Fibroblast of peridontal ligament (primary cell): ENCODE results near the gene FOXC1.

Source experiments
- DNase-seq: peaks from one replicate; pipeline ENCODE4 v3.0.0-alpha.2; 2010; ENCODE audit errors: extremely low read depth

The FOXC1 gene

DNA sequence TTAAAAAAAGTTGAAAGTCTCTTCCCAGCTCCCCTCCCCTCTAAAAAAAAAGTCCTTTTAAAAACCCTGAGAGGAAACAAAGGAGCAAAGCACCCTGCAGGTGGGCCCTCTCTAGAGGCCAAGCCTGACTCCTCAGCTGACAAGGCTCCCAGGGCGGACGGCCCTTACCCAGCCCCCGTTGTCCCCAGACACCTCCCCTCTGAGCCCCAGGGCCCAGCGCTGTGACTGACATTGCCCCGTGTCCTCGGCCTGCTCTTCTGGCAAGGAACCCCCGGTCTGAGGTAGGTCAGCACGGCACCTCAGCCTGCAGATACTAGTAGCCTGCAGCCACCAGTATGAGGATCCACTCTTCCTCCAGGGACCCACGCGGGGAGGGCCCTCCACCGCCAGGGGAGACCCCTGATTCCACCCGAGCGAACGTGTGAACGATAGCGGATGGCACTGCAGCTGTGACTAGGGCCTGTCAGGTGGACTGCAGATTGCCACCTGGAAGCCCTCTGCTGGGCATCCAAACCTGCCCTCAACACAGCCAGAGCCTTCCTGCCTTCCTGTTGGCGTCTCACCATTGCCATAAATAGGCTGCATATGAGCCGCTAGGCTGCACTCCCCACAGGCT, 34.2 kb downstream of the FOXC1 start:
- no peak for DNase-seq

- DNase-seq, result no peak
Observed at GRCh38 chr6:1644516-1645060, 34.9 kb downstream of the FOXC1 start.

DNA sequence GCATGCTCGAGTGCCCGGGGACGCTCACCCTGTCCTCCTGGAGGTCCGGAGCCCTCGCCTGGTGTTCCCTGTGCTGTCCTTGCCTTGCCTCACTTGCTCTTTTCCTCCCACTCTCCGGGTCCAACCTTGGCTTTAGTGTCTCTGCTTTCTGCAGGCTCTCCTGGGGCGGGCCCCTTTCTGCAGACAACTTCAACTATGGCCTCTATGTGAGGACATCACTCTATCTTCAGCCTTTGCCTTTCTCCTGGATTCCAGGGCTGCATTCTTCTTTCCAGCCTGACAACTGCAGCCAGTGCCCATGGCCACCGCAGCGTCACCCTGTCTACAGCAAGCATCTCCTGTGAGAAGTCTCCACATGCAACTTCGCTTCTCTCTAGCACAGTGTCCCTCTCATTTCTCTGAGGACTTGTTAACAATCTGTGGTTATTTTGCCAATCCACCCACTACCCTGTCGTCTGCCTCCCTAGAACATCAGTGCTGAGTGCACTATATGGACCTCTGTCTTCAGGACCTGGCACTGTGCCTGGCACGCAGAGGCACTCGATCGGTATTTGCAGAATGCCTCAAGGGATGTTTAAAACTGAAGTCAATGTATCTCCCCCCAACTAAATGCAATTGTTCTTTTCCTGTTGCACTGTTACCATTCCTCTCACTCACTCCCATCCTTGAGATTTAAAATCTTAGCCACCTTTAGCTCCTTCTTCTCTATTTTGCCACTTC, 35.9 kb downstream of the FOXC1 start:
- no peak for DNase-seq

DNA sequence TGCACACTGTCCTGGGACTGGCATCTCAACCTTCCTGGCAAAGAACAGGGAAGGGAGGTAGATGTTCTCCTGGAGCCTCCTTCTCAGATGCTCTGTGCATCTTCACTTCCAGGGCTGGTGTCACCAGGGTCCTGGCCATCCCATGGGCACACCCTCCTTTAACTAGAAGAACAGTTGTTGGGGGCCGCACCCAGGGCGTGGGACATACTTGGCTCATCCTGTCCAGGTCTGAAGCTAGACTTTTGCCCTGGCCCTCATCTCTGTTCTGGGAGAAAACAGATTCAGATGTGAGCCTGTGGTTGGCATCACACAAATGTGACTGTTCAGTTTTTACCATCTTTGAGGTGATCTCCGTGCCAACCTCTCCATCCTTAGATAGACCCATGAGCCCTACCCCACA, 41.6 kb downstream of the FOXC1 start:
- DNase-seq, result no peak

DNA sequence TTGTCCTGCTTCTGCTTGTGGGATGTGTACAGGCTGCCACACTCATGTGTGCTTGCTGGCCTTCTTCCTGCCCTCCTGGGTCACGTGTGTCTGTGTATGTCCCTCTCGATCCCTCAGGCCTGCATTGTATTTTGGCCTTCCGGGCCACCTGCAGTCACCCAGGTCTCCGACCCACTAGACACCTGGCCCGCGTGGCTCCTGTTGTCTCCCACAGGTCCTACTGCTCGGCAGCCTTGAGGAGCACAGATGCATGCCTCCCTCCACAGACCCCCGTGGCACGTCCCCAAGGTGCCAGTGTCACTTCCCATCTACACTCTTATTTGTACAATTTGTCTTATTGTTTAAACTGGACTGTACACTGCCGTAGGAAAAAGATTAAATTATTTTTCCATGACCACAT, 43.1 kb downstream of the FOXC1 start:
- DNase-seq, result no peak

- no peak for DNase-seq
Observed at GRCh38 chr6:1654054-1654453, 44.3 kb downstream of the FOXC1 start.

- DNase-seq, result no peak
Observed at GRCh38 chr6:1657116-1657770, 47.5 kb downstream of the FOXC1 start.

DNA sequence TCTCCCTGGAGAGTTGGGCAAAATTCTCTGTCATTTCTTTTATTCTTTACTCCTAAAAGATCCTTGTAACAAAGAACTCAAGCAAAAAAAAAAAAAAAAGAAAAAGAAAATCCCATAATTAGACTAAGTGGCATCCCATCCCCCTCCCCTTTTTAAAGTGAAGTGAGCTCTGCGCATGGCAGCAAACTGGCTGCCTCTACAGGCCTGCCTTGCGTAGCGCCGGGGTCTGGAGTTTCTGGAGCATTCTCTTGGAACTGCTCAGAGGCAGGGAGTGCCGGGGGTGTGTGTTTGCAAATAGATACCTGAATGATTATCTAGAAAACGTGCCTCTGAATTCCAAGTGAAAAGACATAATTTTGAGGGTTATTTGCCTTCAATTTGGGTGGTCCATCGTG, 48.1 kb downstream of the FOXC1 start:
- DNase-seq, result no peak

DNA sequence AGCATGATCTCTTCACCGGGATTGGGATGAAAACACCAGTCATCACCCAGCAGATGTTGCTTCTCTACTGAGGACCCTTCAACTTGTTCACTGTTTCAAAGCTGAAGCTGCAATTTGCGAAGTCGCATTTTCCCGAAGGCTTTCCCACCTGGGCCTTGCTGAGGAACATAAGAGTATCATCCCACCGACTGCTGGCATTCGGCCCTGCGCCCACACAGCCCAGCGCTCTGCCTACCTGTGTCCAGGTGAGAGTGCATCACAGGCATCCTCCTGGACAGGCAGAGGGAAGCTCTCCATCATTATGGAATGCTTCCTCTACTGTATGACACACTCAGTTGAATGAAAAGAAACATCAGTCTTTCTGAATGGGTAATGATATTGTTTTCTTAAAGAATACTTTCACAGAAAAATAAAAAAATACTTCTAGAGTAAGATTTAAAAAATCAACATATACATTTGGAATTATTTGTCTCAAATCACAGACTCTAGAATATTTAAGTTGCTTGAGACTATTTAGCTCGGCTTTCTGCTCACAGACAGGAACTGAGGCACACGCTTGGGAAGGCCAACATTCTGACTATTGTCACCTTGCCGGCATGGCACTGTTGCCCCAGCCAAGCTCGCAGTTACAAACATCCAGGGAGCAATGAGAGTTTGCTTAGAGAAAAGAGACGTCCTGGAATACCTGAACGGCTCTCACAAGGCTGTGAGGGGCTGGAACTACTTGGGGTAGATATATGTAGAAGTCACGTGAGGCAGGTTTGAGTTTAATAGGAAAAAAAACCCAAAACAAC, 48.7 kb downstream of the FOXC1 start:
- DNase-seq, result no peak

GRCh38 chr6:1659816-1660215, 50.1 kb downstream of the FOXC1 start:
- DNase-seq, result no peak

DNA sequence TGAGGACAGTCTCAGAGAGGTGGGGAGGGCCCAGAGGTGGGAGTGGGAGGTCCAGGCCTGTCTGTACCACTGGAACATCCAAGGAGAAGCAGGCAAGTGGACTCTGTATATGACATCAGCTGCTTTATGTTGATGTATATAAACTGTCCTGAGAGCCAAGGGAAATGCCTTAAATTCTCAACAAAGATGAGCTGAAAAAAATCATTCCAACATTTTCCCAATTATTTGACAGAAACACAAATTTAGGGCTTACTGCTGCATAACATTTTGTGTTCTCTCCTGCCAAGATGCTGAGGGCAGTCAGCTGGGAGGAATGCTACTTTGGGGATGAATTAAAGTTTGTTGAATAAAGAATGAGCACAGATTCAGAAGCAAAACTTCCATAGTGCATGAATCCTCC, 52.8 kb downstream of the FOXC1 start:
- DNase-seq, result peak; percentile 77
